ENCODE data around the gene COL6A6. TPM values are rescaled to one million over a fixed set of nuclear protein-coding genes. Genes with fewer than 3 reads are reported as not detected.

The COL6A6 gene
- total RNA-seq, 2 experiments from 2014 or later, result not detected

DNA sequence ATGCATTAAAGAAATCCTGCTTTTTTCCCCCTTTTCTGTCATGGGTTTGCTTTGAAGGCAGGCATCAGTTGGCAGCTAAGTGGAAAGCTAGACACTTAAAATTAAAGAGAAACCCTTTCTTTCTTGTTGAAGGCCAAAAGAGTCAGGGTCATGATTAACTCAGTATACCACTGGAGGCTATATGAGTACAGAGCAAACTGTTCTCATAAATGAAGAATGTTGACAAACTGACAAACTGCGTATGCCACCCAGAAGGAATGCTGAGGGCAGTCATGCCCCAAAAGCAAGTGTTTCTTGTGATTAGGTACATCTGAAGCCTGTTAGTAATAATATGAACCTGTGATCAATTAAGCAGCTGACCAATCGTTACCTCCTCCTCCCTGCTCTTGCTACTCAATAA is 43.6 kb upstream of the COL6A6 start:
- no peak overlapping the region for H3K4me3 Mint-ChIP-seq

DNA sequence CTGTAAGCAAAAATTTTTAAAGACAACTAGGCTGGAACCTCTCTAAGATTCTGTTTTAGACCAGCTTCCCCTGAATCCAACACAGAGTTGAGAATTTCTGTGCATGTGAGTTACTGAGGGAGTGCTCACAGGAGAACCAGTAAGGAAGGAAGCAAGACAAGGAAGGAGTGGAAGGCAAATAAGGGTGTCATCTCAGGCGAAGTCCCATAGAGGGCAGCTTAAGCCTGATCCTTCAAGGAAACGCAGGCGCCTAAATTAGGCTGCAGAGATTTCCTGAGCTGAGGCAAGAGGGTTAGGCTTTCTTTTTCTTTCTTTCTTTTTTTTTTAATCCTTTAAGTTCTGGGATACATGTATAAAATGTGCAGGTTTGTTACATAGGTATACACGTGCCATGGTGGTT is 36.2 kb upstream of the COL6A6 start:
- Histone ChIP-seq H3K4me1 (ENCODE audit: insufficient read depth, low read length) (no peaks in the 10 kb centered on the region), H3K36me3 (ENCODE audit: insufficient read depth, low read length) (no peaks in the 10 kb centered on the region), H3K9me3 (ENCODE audit: control insufficient read depth in 1 of 2, insufficient read depth in 1 of 2, low read length in 2 of 2) (no peaks in the 10 kb centered on the region), H3K27ac (ENCODE audit: low read depth in 1 of 2, low read length in 2 of 2) (no peak overlapping the region), H3K4me3 (ENCODE audit: low read length) (no peak overlapping the region), H3K27me3 (ENCODE audit: control insufficient read depth in 1 of 2, insufficient read depth in 2 of 2, low read length in 2 of 2) (no peaks in the 10 kb centered on the region)
- no peak overlapping the region for H3K4me3 Mint-ChIP-seq
- no peak for ATAC-seq (ENCODE audit: poor library complexity)
- no peaks in the 10 kb centered on the region for H3K9me3 Mint-ChIP-seq
- ChIA-PET POLR2A (no interaction called here), CTCF (no interaction called here)
- H3K36me3 Mint-ChIP-seq (ENCODE audit: low read depth), result no peaks in the 10 kb centered on the region
- H3K27ac Mint-ChIP-seq, result no peak overlapping the region
- no peak for DNase-seq
- TF ChIP-seq, protein P1, sequence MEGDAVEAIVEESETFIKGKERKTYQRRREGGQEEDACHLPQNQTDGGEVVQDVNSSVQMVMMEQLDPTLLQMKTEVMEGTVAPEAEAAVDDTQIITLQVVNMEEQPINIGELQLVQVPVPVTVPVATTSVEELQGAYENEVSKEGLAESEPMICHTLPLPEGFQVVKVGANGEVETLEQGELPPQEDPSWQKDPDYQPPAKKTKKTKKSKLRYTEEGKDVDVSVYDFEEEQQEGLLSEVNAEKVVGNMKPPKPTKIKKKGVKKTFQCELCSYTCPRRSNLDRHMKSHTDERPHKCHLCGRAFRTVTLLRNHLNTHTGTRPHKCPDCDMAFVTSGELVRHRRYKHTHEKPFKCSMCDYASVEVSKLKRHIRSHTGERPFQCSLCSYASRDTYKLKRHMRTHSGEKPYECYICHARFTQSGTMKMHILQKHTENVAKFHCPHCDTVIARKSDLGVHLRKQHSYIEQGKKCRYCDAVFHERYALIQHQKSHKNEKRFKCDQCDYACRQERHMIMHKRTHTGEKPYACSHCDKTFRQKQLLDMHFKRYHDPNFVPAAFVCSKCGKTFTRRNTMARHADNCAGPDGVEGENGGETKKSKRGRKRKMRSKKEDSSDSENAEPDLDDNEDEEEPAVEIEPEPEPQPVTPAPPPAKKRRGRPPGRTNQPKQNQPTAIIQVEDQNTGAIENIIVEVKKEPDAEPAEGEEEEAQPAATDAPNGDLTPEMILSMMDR (IDR thresholded peaks at IDR 0.05), result no peak
- no peaks in the 10 kb centered on the region for H3K4me1 Mint-ChIP-seq (ENCODE audit: low read depth)
- peaks cover 15% of the 10 kb centered on the region for H3K27me3 Mint-ChIP-seq
- intact Hi-C loops (cut with DNase I, micrococcal nuclease), result no loop called here

More for the DNA sequence above, 43.6 kb upstream of the COL6A6 start:
- ChIA-PET POLR2A (no interaction called here), CTCF (no interaction called here)
- intact Hi-C loops (cut with DNase I, micrococcal nuclease), result no loop called here
- ATAC-seq (ENCODE audit: poor library complexity) (no peak), DNase-seq (no peak)
- no peaks in the 10 kb centered on the region for H3K9me3 ChIP-seq (ENCODE audit: control insufficient read depth in 1 of 2, insufficient read depth in 1 of 2, low read length in 2 of 2)
- no peak overlapping the region for H3K27ac ChIP-seq (ENCODE audit: low read depth in 1 of 2, low read length in 2 of 2)
- peaks cover 0 to 3% of the 10 kb centered on the region in 2 experiments for H3K27me3 ChIP-seq (ENCODE audit: control insufficient read depth in 1 of 2, insufficient read depth in 2 of 2, low read length in 2 of 2)
- no peak overlapping the region for H3K4me3 ChIP-seq (ENCODE audit: low read length)
- no peaks in the 10 kb centered on the region for H3K9me3 Mint-ChIP-seq
- no peaks in the 10 kb centered on the region for H3K4me1 Mint-ChIP-seq (ENCODE audit: low read depth)
- no peaks in the 10 kb centered on the region for H3K36me3 Mint-ChIP-seq (ENCODE audit: low read depth)
- H3K27me3 Mint-ChIP-seq, result peaks cover 37% of the 10 kb centered on the region
- TF ChIP-seq, protein P1 (IDR thresholded peaks at IDR 0.05), result no peak
- H3K27ac Mint-ChIP-seq, result no peak overlapping the region
- no peaks in the 10 kb centered on the region for H3K36me3 ChIP-seq (ENCODE audit: insufficient read depth, low read length)
- no peaks in the 10 kb centered on the region for H3K4me1 ChIP-seq (ENCODE audit: insufficient read depth, low read length)

DNA sequence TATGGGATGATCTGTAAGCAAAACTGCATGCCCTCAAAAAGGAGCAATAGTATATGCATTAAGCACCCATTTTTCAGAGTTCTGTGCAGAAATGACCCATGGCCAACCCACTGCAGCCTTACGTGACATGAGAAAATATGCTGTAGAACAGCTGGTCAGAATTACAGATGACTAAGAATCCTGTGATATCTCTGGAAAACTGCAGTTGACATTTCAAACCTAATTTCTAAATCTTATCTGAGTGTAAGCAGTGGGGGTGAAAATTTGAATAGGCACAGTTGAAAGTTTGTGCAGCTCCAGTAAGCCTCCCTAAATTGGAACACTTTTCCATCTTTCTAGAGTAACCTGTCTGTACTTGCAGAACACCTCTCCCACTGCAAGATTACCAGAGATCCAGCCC is 28.7 kb upstream of the COL6A6 start:
- ATAC-seq (ENCODE audit: poor library complexity) (no peak), DNase-seq (no peak)
- H3K4me3 ChIP-seq (ENCODE audit: low read length), result no peak overlapping the region
- no peaks in the 10 kb centered on the region for H3K4me1 ChIP-seq (ENCODE audit: insufficient read depth, low read length)
- Mint-ChIP-seq H3K4me1 (ENCODE audit: low read depth) (no peaks in the 10 kb centered on the region), H3K27me3 (peaks cover 11% of the 10 kb centered on the region), H3K9me3 (no peaks in the 10 kb centered on the region), H3K4me3 (no peak overlapping the region), H3K27ac (no peak overlapping the region), H3K36me3 (ENCODE audit: low read depth) (no peaks in the 10 kb centered on the region)
- POLR2A ChIA-PET, result no interaction called here
- CTCF ChIA-PET, result no interaction called here
- H3K36me3 ChIP-seq (ENCODE audit: insufficient read depth, low read length), result no peaks in the 10 kb centered on the region
- intact Hi-C loops (cut with DNase I, micrococcal nuclease), result no loop called here
- H3K9me3 ChIP-seq (ENCODE audit: control insufficient read depth in 1 of 2, insufficient read depth in 1 of 2, low read length in 2 of 2), result no peaks in the 10 kb centered on the region
- TF ChIP-seq, protein P1 (IDR thresholded peaks at IDR 0.05), result no peak
- no peaks in the 10 kb centered on the region for H3K27me3 ChIP-seq (ENCODE audit: control insufficient read depth in 1 of 2, insufficient read depth in 2 of 2, low read length in 2 of 2)
- no peak overlapping the region for H3K27ac ChIP-seq (ENCODE audit: low read depth in 1 of 2, low read length in 2 of 2)
